Measurements from ENCODE around the gene ZBTB7C. TPM values are rescaled to one million over a fixed set of nuclear protein-coding genes. Genes with fewer than 3 reads are reported as not detected.

Gene ZBTB7C
- total RNA-seq, 1 donor from 2014 or later: 0.15 TPM

DNA sequence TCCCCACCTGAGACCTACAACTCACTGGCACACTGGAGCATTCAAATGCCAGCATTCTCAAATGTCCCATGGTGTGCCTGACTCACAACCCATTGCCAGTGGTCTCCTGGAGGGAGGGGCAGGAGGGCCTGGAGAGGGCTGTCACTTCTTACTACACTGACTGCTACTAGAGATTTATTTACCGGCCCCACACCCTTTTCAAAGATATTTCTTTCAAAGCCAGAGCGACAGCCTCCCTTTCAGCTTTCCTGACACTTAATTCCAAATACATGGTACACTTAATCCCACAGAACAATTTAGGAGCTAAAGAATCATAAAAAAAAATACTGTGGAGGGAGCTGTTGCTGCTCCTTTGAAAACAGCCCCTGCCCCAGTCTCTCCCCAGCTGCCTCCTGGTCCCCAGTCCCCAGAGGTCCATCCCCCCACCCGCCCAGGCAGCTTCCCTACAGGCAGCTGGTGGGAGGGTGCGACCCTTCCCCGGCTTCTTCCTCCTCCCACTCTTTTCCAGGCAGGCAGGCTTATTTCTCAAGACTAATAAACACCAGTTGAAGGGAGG is 349.6 kb downstream of the ZBTB7C start:
- Histone ChIP-seq H2AFZ (replicated peaks) (peak overlapping the region; percentile 63), H4K20me1 (ENCODE audit: low read depth) (no peaks in the 10 kb centered on the region), H3K4me2 (peak overlapping the region; percentile 64), H3K9ac (no peak overlapping the region), H3K27me3 (no peaks in the 10 kb centered on the region), H3K9me3 (ENCODE audit: low read depth) (no peaks in the 10 kb centered on the region), H3K27ac (no peak overlapping the region), H3K79me2 (ENCODE audit: low read depth) (no peaks in the 10 kb centered on the region), H3K4me3 (no peak overlapping the region), H3K4me1 (peaks cover 13% of the 10 kb centered on the region), H3K36me3 (no peaks in the 10 kb centered on the region), H3F3A (ENCODE audit: low read depth) (no peaks in the 10 kb centered on the region)
- TF ChIP-seq EZH2phosphoT487 (IDR thresholded peaks at IDR 0.05) (no peak), EZH2 (IDR thresholded peaks at IDR 0.05) (no peak), CTCF (IDR thresholded peaks at IDR 0.05) (no peak)
- no peaks in the 10 kb centered on the region for H3K36me3 Mint-ChIP-seq
- no peak overlapping the region for H3K4me3 Mint-ChIP-seq
- H3K27me3 Mint-ChIP-seq (ENCODE audit: insufficient read depth, low read depth): peaks cover 16% of the 10 kb centered on the region
- H3K27ac Mint-ChIP-seq: peak overlapping the region; percentile 40
- peaks cover 24% of the 10 kb centered on the region for H3K4me1 Mint-ChIP-seq
- peak; percentile 50 for DNase-seq (ENCODE audit: low spot score)
- no peaks in the 10 kb centered on the region for H3K9me3 Mint-ChIP-seq

- H3K9me3 Mint-ChIP-seq: no peaks in the 10 kb centered on the region
- TF ChIP-seq EZH2phosphoT487 (IDR thresholded peaks at IDR 0.05) (no peak), EZH2 (IDR thresholded peaks at IDR 0.05) (no peak), CTCF (IDR thresholded peaks at IDR 0.05) (no peak)
- no peak overlapping the region for H3K4me3 Mint-ChIP-seq
- H3K27me3 Mint-ChIP-seq (ENCODE audit: insufficient read depth, low read depth): peaks cover 19% of the 10 kb centered on the region
- H3K4me2 ChIP-seq: no peak overlapping the region
- no peaks in the 10 kb centered on the region for H3K27me3 ChIP-seq
- H3K4me3 ChIP-seq: no peak overlapping the region
- no peaks in the 10 kb centered on the region for H3K9me3 ChIP-seq (ENCODE audit: low read depth)
- H3K36me3 ChIP-seq: no peaks in the 10 kb centered on the region
- no peak for DNase-seq (ENCODE audit: low spot score)
- H3K4me1 Mint-ChIP-seq: peaks cover 31% of the 10 kb centered on the region
- peaks cover 13% of the 10 kb centered on the region for H3K4me1 ChIP-seq
- H3K79me2 ChIP-seq (ENCODE audit: low read depth): no peaks in the 10 kb centered on the region
- H3K27ac ChIP-seq: no peak overlapping the region
- H3K27ac Mint-ChIP-seq: peak overlapping the region; percentile 19
- no peaks in the 10 kb centered on the region for H4K20me1 ChIP-seq (ENCODE audit: low read depth)
- H3K9ac ChIP-seq: no peak overlapping the region
- H2AFZ ChIP-seq (replicated peaks): no peak overlapping the region
- H3K36me3 Mint-ChIP-seq: no peaks in the 10 kb centered on the region
- H3F3A ChIP-seq (ENCODE audit: low read depth): no peaks in the 10 kb centered on the region
Observed at GRCh38 chr18:48058486-48058885, 350.7 kb downstream of the ZBTB7C start.

- H3K27ac Mint-ChIP-seq: no peak overlapping the region
- Histone ChIP-seq H3F3A (ENCODE audit: low read depth) (no peaks in the 10 kb centered on the region), H2AFZ (replicated peaks) (no peak overlapping the region), H3K27ac (no peak overlapping the region), H3K4me2 (no peak overlapping the region), H4K20me1 (ENCODE audit: low read depth) (no peaks in the 10 kb centered on the region), H3K4me1 (peaks cover 13% of the 10 kb centered on the region), H3K9me3 (ENCODE audit: low read depth) (no peaks in the 10 kb centered on the region), H3K79me2 (ENCODE audit: low read depth) (no peaks in the 10 kb centered on the region), H3K9ac (no peak overlapping the region), H3K4me3 (no peak overlapping the region), H3K36me3 (no peaks in the 10 kb centered on the region), H3K27me3 (no peaks in the 10 kb centered on the region)
- DNase-seq (ENCODE audit: low spot score): no peak
- peaks cover 17% of the 10 kb centered on the region for H3K27me3 Mint-ChIP-seq (ENCODE audit: insufficient read depth, low read depth)
- TF ChIP-seq CTCF (IDR thresholded peaks at IDR 0.05) (no peak), EZH2 (IDR thresholded peaks at IDR 0.05) (no peak), EZH2phosphoT487 (IDR thresholded peaks at IDR 0.05) (no peak)
- H3K4me3 Mint-ChIP-seq: no peak overlapping the region
- H3K36me3 Mint-ChIP-seq: no peaks in the 10 kb centered on the region
- H3K4me1 Mint-ChIP-seq: peaks cover 31% of the 10 kb centered on the region
- no peaks in the 10 kb centered on the region for H3K9me3 Mint-ChIP-seq
Observed at GRCh38 chr18:48057018-48057417, 352.2 kb downstream of the ZBTB7C start.
